Measurements from ENCODE around the gene CMIP. TPM values are rescaled to one million over a fixed set of nuclear protein-coding genes. Genes with fewer than 3 reads are reported as not detected.
"Not testable (repeated sequence)": the region's sequence is repeated elsewhere in the genome, so short reads cannot be mapped to it uniquely, and the experiment has no call there.

CMIP gene
- total and polyA plus RNA-seq, 10 of the 15 experiments (the other 5 are each of a cell fraction or from before 2014, with no cell fraction given), result 1.2 to 43.2 (median 4.4) TPM

DNA sequence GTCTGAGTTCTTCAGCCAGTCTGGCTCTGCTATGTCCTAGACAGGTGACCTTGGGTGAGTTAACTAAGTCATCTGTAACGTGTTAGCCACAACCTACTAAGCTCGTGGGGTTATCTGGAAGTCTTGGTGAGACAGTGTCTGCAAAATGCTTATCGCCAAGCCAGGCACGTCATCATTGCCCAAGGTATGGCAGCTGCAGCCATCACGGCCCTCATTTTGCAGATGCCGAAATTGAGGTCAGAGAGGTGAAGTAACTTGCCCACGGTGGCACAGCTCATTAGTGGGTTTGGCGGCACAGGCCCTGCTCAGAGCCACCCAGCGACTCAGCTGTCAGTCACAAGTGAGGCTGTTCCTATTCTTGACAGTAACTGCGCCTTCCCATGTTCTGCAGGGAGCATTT is 79.8 kb downstream of the CMIP start (continued):
- TF ChIP-seq EP300 (IDR thresholded peaks at IDR 0.05; ENCODE audit: borderline replicate concordance in 1 of 2, control insufficient read depth in 1 of 2, low read depth in 2 of 2, low read length in 2 of 2) (no peak), CHD4 (IDR thresholded peaks at IDR 0.05) (no peak), LARP7 (IDR thresholded peaks at IDR 0.05) (no peak), IRF3 (IDR thresholded peaks at IDR 0.05) (no peak), EED (IDR thresholded peaks at IDR 0.05; ENCODE audit: low read depth) (no peak), GATAD2B (conservative IDR thresholded peaks at IDR 0.05; ENCODE audit: low read depth) (no peak), MTA2 (IDR thresholded peaks at IDR 0.05; ENCODE audit: low read depth) (no peak)
- TF ChIP-seq, protein P1, sequence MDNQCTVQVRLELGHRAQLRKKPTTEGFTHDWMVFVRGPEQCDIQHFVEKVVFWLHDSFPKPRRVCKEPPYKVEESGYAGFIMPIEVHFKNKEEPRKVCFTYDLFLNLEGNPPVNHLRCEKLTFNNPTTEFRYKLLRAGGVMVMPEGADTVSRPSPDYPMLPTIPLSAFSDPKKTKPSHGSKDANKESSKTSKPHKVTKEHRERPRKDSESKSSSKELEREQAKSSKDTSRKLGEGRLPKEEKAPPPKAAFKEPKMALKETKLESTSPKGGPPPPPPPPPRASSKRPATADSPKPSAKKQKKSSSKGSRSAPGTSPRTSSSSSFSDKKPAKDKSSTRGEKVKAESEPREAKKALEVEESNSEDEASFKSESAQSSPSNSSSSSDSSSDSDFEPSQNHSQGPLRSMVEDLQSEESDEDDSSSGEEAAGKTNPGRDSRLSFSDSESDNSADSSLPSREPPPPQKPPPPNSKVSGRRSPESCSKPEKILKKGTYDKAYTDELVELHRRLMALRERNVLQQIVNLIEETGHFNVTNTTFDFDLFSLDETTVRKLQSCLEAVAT (IDR thresholded peaks at IDR 0.05), result no peak

DNA sequence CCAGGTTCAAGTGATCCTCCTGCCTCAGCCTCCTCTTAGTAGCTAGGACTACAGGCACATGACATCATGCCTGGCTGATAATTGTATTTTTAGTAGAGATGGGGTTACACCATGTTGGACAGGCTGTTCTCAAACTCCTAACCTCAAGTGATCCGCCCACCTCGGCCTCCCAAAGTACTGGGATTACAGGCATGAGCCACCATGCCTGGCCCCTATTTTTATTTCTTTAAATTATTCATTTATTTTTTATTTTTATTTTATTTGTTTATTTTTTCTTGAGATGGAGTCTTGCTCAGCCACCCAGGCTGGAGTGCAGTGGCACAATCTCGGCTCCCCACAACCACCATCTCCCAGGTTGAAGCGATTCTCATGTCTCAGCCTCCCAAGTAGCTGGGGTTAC is 80.3 kb downstream of the CMIP start:
- CTCF ChIA-PET, result interaction anchor here (0.8 kb wide), 1 partner anchor 81 kb away, joined by 3 read pairs; no protein-coding TSS in a partner anchor
- H2AFZ ChIP-seq (ENCODE audit: control insufficient read depth, low read depth, low read length); H3K9me3 ChIP-seq (replicated peaks; ENCODE audit: control insufficient read depth, insufficient read depth, low read length); H3K79me2 ChIP-seq (ENCODE audit: control insufficient read depth, insufficient read depth, low read length); DNase-seq (ENCODE audit: low read depth, low spot score); ATAC-seq; H3K9ac ChIP-seq (ENCODE audit: control insufficient read depth, insufficient read depth, low read length); H3K27me3 ChIP-seq (replicated peaks in 1 of 2; ENCODE audit: control insufficient read depth in 2 of 2, insufficient read depth in 2 of 2, low read length in 1 of 2); in situ Hi-C loops (cut with MboI); H3K27ac ChIP-seq (ENCODE audit: control insufficient read depth, insufficient read depth); FAIRE-seq; SMC1A ChIA-PET (ENCODE audit: uncharacterized antibody, unreplicated experiment); H3K4me2 ChIP-seq (ENCODE audit: control insufficient read depth, insufficient read depth); POLR2A ChIA-PET; H3K36me3 ChIP-seq (ENCODE audit: control insufficient read depth in 2 of 2, insufficient read depth in 2 of 2, low read length in 1 of 2); H4K20me1 ChIP-seq (ENCODE audit: control insufficient read depth, insufficient read depth); RAD21 ChIA-PET (ENCODE audit: unreplicated experiment); BruUV-seq (replicated peaks); H3K4me3 ChIP-seq: not testable (repeated sequence)
- intact Hi-C loops (cut with micrococcal nuclease; ENCODE audit: unreplicated experiment), result loop anchor here (5.0 kb wide), 3 partner anchors 78 to 123 kb away; no protein-coding TSS in a partner anchor
- WGBS (ENCODE audit: insufficient coverage, insufficient replicate concordance, low lambda C conversion rate, missing lambda C conversion rate), result 92% methylated on average over 4 of the region's 4 CpGs
- H3K4me1 ChIP-seq (ENCODE audit: control insufficient read depth, insufficient read depth, low read length), result peaks cover 19% of the 10 kb centered on the region

Data from GM12878 (cell line).